ENCODE measurements around the gene BTNL8. TPM values are rescaled to one million over a fixed set of nuclear protein-coding genes. Genes with fewer than 3 reads are reported as not detected.
"Not testable (repeated sequence)": the region's sequence is repeated elsewhere in the genome, so short reads cannot be mapped to it uniquely, and the experiment has no call there.

Gene BTNL8
- total and polyA plus RNA-seq, 3 experiments from 2014 or later: 0.13 TPM; not detected in 2

GRCh38 chr5:180870276-180871068, 28.5 kb upstream of the BTNL8 start:
- H3K27me3 Mint-ChIP-seq: peaks cover 15 to 24% of the 10 kb centered on the region in 2 donors
- DNase-seq: no peak
- Histone ChIP-seq H3K4me3 (ENCODE audit: low read length) (no peak overlapping the region), H3K27me3 (ENCODE audit: insufficient read depth, low read length, poor library complexity, severe bottlenecking) (no peaks in the 10 kb centered on the region), H3K36me3 (ENCODE audit: insufficient read depth, low read length) (no peaks in the 10 kb centered on the region), H3K27ac (ENCODE audit: low read depth, low read length) (no peak overlapping the region), H3K4me1 (ENCODE audit: insufficient read depth, low read length) (no peaks in the 10 kb centered on the region), H3K9me3 (ENCODE audit: low read length) (no peaks in the 10 kb centered on the region)
- H3K9me3 Mint-ChIP-seq: no peaks in the 10 kb centered on the region
- H3K4me3 Mint-ChIP-seq: no peak overlapping the region
- H3K36me3 Mint-ChIP-seq: no peaks in the 10 kb centered on the region
- CTCF ChIA-PET: interaction anchor here (2.1 kb wide), 1 partner anchor 39 kb away, joined by 7 read pairs; no protein-coding TSS in a partner anchor
- no peak overlapping the region for H3K27ac Mint-ChIP-seq
- POLR2A ChIA-PET: no interaction called here
- H3K4me1 Mint-ChIP-seq: peaks cover 3 to 13% (median 12%) of the 10 kb centered on the region in 3 donors

- Mint-ChIP-seq H3K36me3 (no peaks in the 10 kb centered on the region), H3K27ac (no peak overlapping the region), H3K9me3 (no peaks in the 10 kb centered on the region), H3K4me1 (peaks cover 3 to 13% (median 12%) of the 10 kb centered on the region in 3 donors), H3K4me3 (no peak overlapping the region), H3K27me3 (peaks cover 7 to 15% of the 10 kb centered on the region in 2 donors)
- Histone ChIP-seq H3K27me3 (ENCODE audit: insufficient read depth, low read length, poor library complexity, severe bottlenecking) (no peaks in the 10 kb centered on the region), H3K27ac (ENCODE audit: low read depth, low read length) (no peak overlapping the region), H3K9me3 (ENCODE audit: low read length) (no peaks in the 10 kb centered on the region), H3K4me1 (ENCODE audit: insufficient read depth, low read length) (no peaks in the 10 kb centered on the region), H3K4me3 (ENCODE audit: low read length) (no peak overlapping the region), H3K36me3 (ENCODE audit: insufficient read depth, low read length) (no peaks in the 10 kb centered on the region)
- DNase-seq: no peak
- ChIA-PET POLR2A (interaction anchor here (0.9 kb wide), 1 partner anchor 62 kb away, joined by 3 read pairs; no protein-coding TSS in a partner anchor), CTCF (no interaction called here)
Observed at GRCh38 chr5:180872419-180872818, 26.5 kb upstream of the BTNL8 start.

GRCh38 chr5:180873615-180874520, 25.1 kb upstream of the BTNL8 start:
- H3K27ac ChIP-seq (ENCODE audit: low read depth, low read length): no peak overlapping the region
- ChIA-PET CTCF (no interaction called here), POLR2A (interaction anchor here (1.0 kb wide), 1 partner anchor 14 kb away, joined by 10 read pairs; no protein-coding TSS in a partner anchor)
- DNase-seq: peak in 3 of 5 donors; percentile 12 to 53 (median 40)
- Mint-ChIP-seq H3K9me3 (no peaks in the 10 kb centered on the region), H3K27me3 (peaks cover 2 to 10% of the 10 kb centered on the region in 2 donors), H3K27ac (peak overlapping the region in 6 of 8 donors; percentile 14 to 86 (median 76)), H3K4me1 (peaks cover 3 to 12% (median 11%) of the 10 kb centered on the region in 3 donors), H3K36me3 (no peaks in the 10 kb centered on the region), H3K4me3 (peak overlapping the region in 1 of 7 donors; percentile 17)
- no peaks in the 10 kb centered on the region for H3K4me1 ChIP-seq (ENCODE audit: insufficient read depth, low read length)
- no peak overlapping the region for H3K4me3 ChIP-seq (ENCODE audit: low read length)
- H3K9me3 ChIP-seq (ENCODE audit: low read length): no peaks in the 10 kb centered on the region
- H3K36me3 ChIP-seq (ENCODE audit: insufficient read depth, low read length): no peaks in the 10 kb centered on the region
- no peaks in the 10 kb centered on the region for H3K27me3 ChIP-seq (ENCODE audit: insufficient read depth, low read length, poor library complexity, severe bottlenecking)

- H3K4me3 ChIP-seq (ENCODE audit: low read length): no peak overlapping the region
- Mint-ChIP-seq H3K4me3 (no peak overlapping the region), H3K36me3 (no peaks in the 10 kb centered on the region), H3K27me3 (peaks cover 0 to 6% of the 10 kb centered on the region in 2 donors), H3K9me3 (no peaks in the 10 kb centered on the region), H3K27ac (peak overlapping the region in 1 of 8 donors; percentile 9), H3K4me1 (peaks cover 3 to 12% (median 8%) of the 10 kb centered on the region in 3 donors)
- H3K36me3 ChIP-seq (ENCODE audit: insufficient read depth, low read length): no peaks in the 10 kb centered on the region
- H3K9me3 ChIP-seq (ENCODE audit: low read length): no peaks in the 10 kb centered on the region
- ChIA-PET CTCF (interaction anchor here (1.3 kb wide), 1 partner anchor 35 kb away, joined by 3 read pairs; no protein-coding TSS in a partner anchor), POLR2A (interaction anchor here (1.0 kb wide), 1 partner anchor 15 kb away, joined by 10 read pairs; no protein-coding TSS in a partner anchor)
- H3K27me3 ChIP-seq (ENCODE audit: insufficient read depth, low read length, poor library complexity, severe bottlenecking): no peaks in the 10 kb centered on the region
- H3K27ac ChIP-seq (ENCODE audit: low read depth, low read length): no peak overlapping the region
- DNase-seq: no peak
- H3K4me1 ChIP-seq (ENCODE audit: insufficient read depth, low read length): no peaks in the 10 kb centered on the region
Observed at GRCh38 chr5:180874804-180875582, 24.0 kb upstream of the BTNL8 start.

- Mint-ChIP-seq H3K4me3 (no peak overlapping the region), H3K27me3 (no peaks in the 10 kb centered on the region), H3K27ac (no peak overlapping the region), H3K9me3 (no peaks in the 10 kb centered on the region), H3K36me3 (no peaks in the 10 kb centered on the region), H3K4me1 (peaks cover 3 to 12% (median 8%) of the 10 kb centered on the region in 3 donors)
- POLR2A ChIA-PET: no interaction called here
- Histone ChIP-seq H3K4me3 (ENCODE audit: low read length) (no peak overlapping the region), H3K36me3 (ENCODE audit: insufficient read depth, low read length) (no peaks in the 10 kb centered on the region), H3K27ac (ENCODE audit: low read depth, low read length) (no peak overlapping the region), H3K4me1 (ENCODE audit: insufficient read depth, low read length) (no peaks in the 10 kb centered on the region), H3K27me3 (ENCODE audit: insufficient read depth, low read length, poor library complexity, severe bottlenecking) (no peaks in the 10 kb centered on the region), H3K9me3 (ENCODE audit: low read length) (no peaks in the 10 kb centered on the region)
- DNase-seq: no peak
- CTCF ChIA-PET: interaction anchor here (1.3 kb wide), 1 partner anchor 34 kb away, joined by 3 read pairs; no protein-coding TSS in a partner anchor
Observed at GRCh38 chr5:180875860-180876426, 23.0 kb upstream of the BTNL8 start.

GRCh38 chr5:180885845-180886529, 13.0 kb upstream of the BTNL8 start:
- H3K9me3 ChIP-seq (ENCODE audit: low read length); DNase-seq; POLR2A ChIA-PET; H3K27ac Mint-ChIP-seq; H3K4me1 ChIP-seq (ENCODE audit: insufficient read depth, low read length); H3K4me1 Mint-ChIP-seq; CTCF ChIA-PET; H3K27ac ChIP-seq (ENCODE audit: low read depth, low read length); H3K4me3 Mint-ChIP-seq; H3K36me3 ChIP-seq (ENCODE audit: insufficient read depth, low read length); H3K9me3 Mint-ChIP-seq; H3K4me3 ChIP-seq (ENCODE audit: low read length); H3K27me3 ChIP-seq (ENCODE audit: insufficient read depth, low read length, poor library complexity, severe bottlenecking): not testable (repeated sequence)
- Mint-ChIP-seq H3K27me3 (peaks cover 39 to 64% of the 10 kb centered on the region in 2 donors), H3K36me3 (peaks cover 0 to 11% (median 0%) of the 10 kb centered on the region in 3 donors)

DNA sequence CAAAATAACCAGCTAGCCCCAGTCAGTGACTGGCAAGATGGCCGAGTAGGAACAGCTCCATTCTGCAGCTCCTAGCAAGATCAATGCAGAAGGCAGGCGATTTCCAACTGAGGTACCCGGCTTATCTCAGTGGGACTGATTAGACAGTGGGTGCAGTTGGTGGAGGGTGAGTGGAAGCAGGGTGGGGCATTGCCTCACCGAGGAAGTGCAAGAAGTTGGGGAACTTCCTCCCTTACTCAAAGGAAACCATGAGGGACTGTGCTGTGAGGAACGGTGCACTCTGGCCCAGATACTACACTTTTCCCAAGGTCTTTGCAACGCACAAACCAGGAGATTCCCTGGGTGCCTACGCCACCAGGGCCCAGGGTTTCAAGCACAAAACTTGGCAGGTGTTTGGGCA, 9.6 kb upstream of the BTNL8 start:
- H3K27ac ChIP-seq (ENCODE audit: low read depth, low read length): no peak overlapping the region
- H3K27me3 ChIP-seq (ENCODE audit: insufficient read depth, low read length, poor library complexity, severe bottlenecking): no peaks in the 10 kb centered on the region
- CTCF ChIA-PET: no interaction called here
- Mint-ChIP-seq H3K4me3 (no peak overlapping the region), H3K27ac (no peak overlapping the region), H3K9me3 (no peaks in the 10 kb centered on the region), H3K36me3 (peaks cover 0 to 3% (median 0%) of the 10 kb centered on the region in 3 donors), H3K27me3 (peaks cover 40 to 63% of the 10 kb centered on the region in 2 donors), H3K4me1 (no peaks in the 10 kb centered on the region)
- no peak for DNase-seq
- POLR2A ChIA-PET: no interaction called here
- H3K4me3 ChIP-seq (ENCODE audit: low read length): no peak overlapping the region
- H3K9me3 ChIP-seq (ENCODE audit: low read length): no peaks in the 10 kb centered on the region
- no peaks in the 10 kb centered on the region for H3K36me3 ChIP-seq (ENCODE audit: insufficient read depth, low read length)
- H3K4me1 ChIP-seq (ENCODE audit: insufficient read depth, low read length): no peaks in the 10 kb centered on the region
